Body of pancreas (tissue), 4 donors: Measurements from ENCODE around the gene RASGRP1. TPM values are rescaled to one million over a fixed set of nuclear protein-coding genes. Genes with fewer than 3 reads are reported as not detected.

Source experiments
- ATAC-seq: fragments of 150-250 bp; one replicate; pipeline ENCODE4 v1.9.1; 2016
- DNase-seq, 4 donors: peaks; one replicate each; pipeline ENCODE4 v3.0.0-alpha.2; 2019
- H3K27ac ChIP-seq, 4 donors: fragments of 200-600 bp; sonication (generic); 1 replicate in 3 of 4; 2 replicates in 1 of 4; pipeline versions ENCODE4 v1.5.1 to v1.6.1; 2016 to 2019; ENCODE audit warnings: mild to moderate bottlenecking in 1 of 4, mixed read lengths in 1 of 4, moderate library complexity in 1 of 4
- H3K27me3 ChIP-seq, 2 donors: fragments of 200-600 bp; sonication (generic); one replicate each; pipeline ENCODE4 v1.6.0; 2016; ENCODE audit warnings: mild to moderate bottlenecking in 1 of 2
- H3K36me3 ChIP-seq, 2 donors: fragments of 200-600 bp; sonication (generic); replicated peaks in 1 of 2; 2 replicates each; pipeline ENCODE4 v1.5.1; 2016; ENCODE audit warnings: low read depth in 2 of 2; ENCODE audit not compliant: insufficient read depth in 1 of 2
- H3K4me1 ChIP-seq: fragments of 200-600 bp; sonication (generic); one replicate; pipeline ENCODE4 v1.6.0; 2016
- H3K4me3 ChIP-seq, 2 donors: fragments of 200-600 bp; sonication (generic); 1 replicate in 1 of 2; 2 replicates in 1 of 2; pipeline ENCODE4 v1.5.1; 2016 to 2019
- H3K9me3 ChIP-seq, 3 donors: fragments of 200-600 bp; sonication (generic); 1 replicate in 2 of 3; 2 replicates in 1 of 3; pipeline ENCODE4 v1.5.1; 2016
- CTCF ChIP-seq, 7 experiments: fragments of 450-650 bp in 4 of 7; fragments of 200-600 bp in 3 of 7; sonication (generic) in 3 of 7; IDR thresholded peaks; one replicate each; pipeline ENCODE4 v1.5.1; 2016 to 2019; ENCODE audit warnings: antibody characterized with exemption in 7 of 7
- POLR2A ChIP-seq, 3 donors: fragments of 450-650 bp; IDR thresholded peaks; one replicate each; pipeline ENCODE4 v1.6.1; 2016; ENCODE audit warnings: antibody characterized with exemption in 3 of 3, mild to moderate bottlenecking in 2 of 3
- WGBS, 2 donors: methylation state at CpG; one replicate each; pipeline ENCODE4 v1.1.5; 2017; 5-methylcytosine and 5-hydroxymethylcytosine counted together
- intact Hi-C: fragments of 100-400 bp; cut with DNase I; formaldehyde crosslinking; loops from one replicate; pipeline ENCODE4 v1.15.1; 2023
- total RNA-seq, 2 donors: library from RNA; depleted of rRNA; stranded (reverse); fragments of >200 nt; gene quantifications; one replicate each; pipeline ENCODE4 v1.1.0, GENCODE V29; 2016

The RASGRP1 gene
- total RNA-seq, 2 donors from 2014 or later: 1.3 to 15.5 TPM

DNA sequence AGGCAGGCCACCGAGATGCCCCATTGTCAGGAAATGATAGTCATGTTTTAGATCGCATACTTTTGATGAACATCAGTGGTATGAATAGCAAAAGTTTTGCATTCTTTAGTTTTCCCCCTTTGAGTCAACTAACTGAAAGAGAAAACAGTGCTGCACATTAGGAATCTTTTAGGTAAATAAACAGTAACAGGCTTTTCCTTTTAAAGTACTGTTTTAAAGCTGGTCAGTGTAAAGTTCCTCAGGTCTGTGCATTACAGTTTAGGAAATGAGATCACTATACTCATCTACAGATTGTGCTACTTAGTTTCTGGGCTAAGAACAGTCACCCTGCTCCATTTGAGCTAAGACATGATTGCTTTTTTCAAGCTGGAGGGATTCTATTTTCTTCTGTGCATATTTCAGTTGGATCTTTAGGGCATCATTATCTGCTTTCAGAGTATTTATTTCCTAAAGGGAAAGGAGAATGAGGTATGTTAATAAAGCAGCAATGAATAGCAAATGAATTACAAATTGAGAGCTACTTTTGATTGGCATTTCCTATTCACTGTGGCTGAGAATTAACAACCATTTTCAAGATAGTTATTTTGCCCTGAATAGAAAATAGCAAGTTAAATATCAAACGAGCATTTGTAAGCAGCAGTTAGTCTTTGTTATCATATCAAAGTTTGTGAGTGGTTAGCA is 74.2 kb downstream of the RASGRP1 start:
- no peak for TF ChIP-seq CTCF (IDR thresholded peaks at IDR 0.05)
- TF ChIP-seq POLR2A (IDR thresholded peaks at IDR 0.05): no peak
- no peak for ATAC-seq
- Histone ChIP-seq H3K36me3 (peaks cover 0 to 4% of the 10 kb centered on the region in 2 donors), H3K27ac (no peak overlapping the region), H3K4me1 (no peaks in the 10 kb centered on the region), H3K4me3 (no peak overlapping the region), H3K9me3 (peaks cover 0 to 2% (median 0%) of the 10 kb centered on the region in 3 donors), H3K27me3 (no peaks in the 10 kb centered on the region)
- DNase-seq: no peak
- intact Hi-C loops: no loop called here
- WGBS, 2 donors: 65 to 70% methylated on average over 3 of the region's 3 CpGs

- ATAC-seq (no peak), DNase-seq (no peak)
- intact Hi-C loops: no loop called here
- TF ChIP-seq POLR2A (IDR thresholded peaks at IDR 0.05) (no peak), CTCF (IDR thresholded peaks at IDR 0.05) (no peak)
- WGBS, 2 donors: 100% methylated on average over 1 of the region's 1 CpG
- H3K27me3 ChIP-seq: no peaks in the 10 kb centered on the region
- no peak overlapping the region for H3K4me3 ChIP-seq
- peaks cover 0 to 2% (median 0%) of the 10 kb centered on the region in 3 donors for H3K9me3 ChIP-seq
- no peaks in the 10 kb centered on the region for H3K4me1 ChIP-seq
- H3K36me3 ChIP-seq: peaks cover 0 to 4% of the 10 kb centered on the region in 2 donors
- no peak overlapping the region for H3K27ac ChIP-seq
These were observed 77.2 kb downstream of the RASGRP1 start for GRCh38 chr15:38487378-38487777.

GRCh38 chr15:38486936-38487335 is 77.7 kb downstream of the RASGRP1 start:
- intact Hi-C loops: no loop called here
- no peak for ATAC-seq
- WGBS, 2 donors: 63 to 79% methylated on average over 2 of the region's 2 CpGs

DNA sequence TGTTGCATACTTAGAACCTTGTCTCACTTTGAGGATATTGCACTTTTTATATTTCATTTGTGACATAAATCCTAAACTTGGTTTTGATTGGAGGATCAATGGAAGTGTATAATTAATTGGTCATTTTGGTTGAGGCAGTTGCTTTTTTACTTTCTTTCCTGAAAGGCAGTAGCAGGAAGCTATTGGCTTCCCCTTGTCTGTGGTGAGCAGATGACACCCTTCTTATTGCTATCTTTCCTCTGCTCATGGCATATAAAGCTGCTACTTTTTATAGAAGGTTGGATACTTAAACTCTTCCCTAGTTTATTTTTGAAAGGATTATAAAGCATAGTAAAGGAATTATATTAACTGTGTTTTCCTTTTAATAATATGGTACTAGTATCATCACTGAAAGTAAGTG is 82.0 kb downstream of the RASGRP1 start:
- Histone ChIP-seq H3K27me3 (no peaks in the 10 kb centered on the region), H3K4me1 (no peaks in the 10 kb centered on the region), H3K9me3 (peaks cover 0 to 2% (median 0%) of the 10 kb centered on the region in 3 donors), H3K36me3 (peaks cover 0 to 5% of the 10 kb centered on the region in 2 donors), H3K27ac (no peak overlapping the region), H3K4me3 (no peak overlapping the region)
- ATAC-seq (no peak), DNase-seq (no peak)
- no peak for TF ChIP-seq POLR2A (IDR thresholded peaks at IDR 0.05)
- TF ChIP-seq CTCF (IDR thresholded peaks at IDR 0.05): no peak
- intact Hi-C loops: no loop called here

More at GRCh38 chr15:38486936-38487335, 77.7 kb downstream of the RASGRP1 start:
- Histone ChIP-seq H3K9me3 (peaks cover 0 to 2% (median 0%) of the 10 kb centered on the region in 3 donors), H3K4me3 (no peak overlapping the region), H3K4me1 (no peaks in the 10 kb centered on the region), H3K27me3 (no peaks in the 10 kb centered on the region), H3K27ac (no peak overlapping the region), H3K36me3 (peaks cover 0 to 4% of the 10 kb centered on the region in 2 donors)
- TF ChIP-seq CTCF (IDR thresholded peaks at IDR 0.05) (no peak), POLR2A (IDR thresholded peaks at IDR 0.05) (no peak)
- DNase-seq: no peak

DNA sequence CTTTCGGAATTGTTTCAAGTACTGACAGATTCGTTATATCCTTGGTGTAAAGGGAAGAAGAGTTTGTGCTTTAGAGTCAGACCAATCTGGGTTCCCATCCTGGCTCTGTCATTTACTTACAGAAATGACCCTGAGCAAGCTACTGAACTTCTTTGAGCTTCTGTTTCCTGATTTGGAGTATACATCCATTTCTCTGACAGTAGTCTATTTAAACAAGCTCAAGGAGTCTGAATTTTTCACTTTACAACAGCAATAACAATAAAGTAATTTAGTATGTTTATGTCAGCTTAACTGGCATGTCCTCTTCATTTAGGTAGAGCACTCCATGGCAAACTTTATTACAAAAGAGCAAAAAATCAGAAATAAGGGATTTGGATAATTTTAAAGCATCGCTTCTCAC is 82.9 kb downstream of the RASGRP1 start:
- Histone ChIP-seq H3K4me1 (no peaks in the 10 kb centered on the region), H3K36me3 (peaks cover 0 to 3% of the 10 kb centered on the region in 2 donors), H3K27ac (no peak overlapping the region), H3K4me3 (no peak overlapping the region), H3K9me3 (peaks cover 0 to 2% (median 0%) of the 10 kb centered on the region in 3 donors), H3K27me3 (no peaks in the 10 kb centered on the region)
- DNase-seq: no peak
- no peak for TF ChIP-seq POLR2A (IDR thresholded peaks at IDR 0.05)
- intact Hi-C loops: no loop called here
- ATAC-seq: no peak
- 94 to 95% methylated on average over 3 of the region's 3 CpGs for WGBS, 2 donors
